Muscle of leg (tissue), 11 donors: ENCODE results near the gene JMJD4. TPM values are rescaled to one million over a fixed set of nuclear protein-coding genes. Genes with fewer than 3 reads are reported as not detected.
A peak's percentile ranks its signal among the peaks of the same experiment; 100 is the strongest.

Experiments
- DNase-seq: peaks from one replicate; pipeline ENCODE4 v3.0.0; 2013
- H3K27ac ChIP-seq: one replicate; pipeline ENCODE4 v1.5.1; 2013; ENCODE audit warnings: mild to moderate bottlenecking, low read length, control low read depth
- H3K27me3 ChIP-seq: one replicate; pipeline ENCODE4 v1.6.1; 2013; ENCODE audit warnings: low read length; ENCODE audit not compliant: control insufficient read depth, insufficient read depth
- H3K36me3 ChIP-seq: one replicate; pipeline ENCODE4 v1.6.1; 2013; ENCODE audit warnings: low read length; ENCODE audit not compliant: control insufficient read depth, insufficient read depth
- H3K4me1 ChIP-seq: one replicate; pipeline ENCODE4 v1.6.1; 2013; ENCODE audit warnings: low read length; ENCODE audit not compliant: control insufficient read depth, insufficient read depth
- H3K4me3 ChIP-seq: one replicate; pipeline ENCODE4 v1.5.1; 2013; ENCODE audit warnings: low read length, control low read depth
- H3K9me3 ChIP-seq: replicated peaks from 2 replicates; pipeline ENCODE4 v1.6.1; 2013; ENCODE audit warnings: low read depth, low read length; ENCODE audit not compliant: control insufficient read depth
- WGBS: methylation state at CpG from one replicate; pipeline ENCODE4 v1.1.5; 2013; ENCODE audit warnings: missing lambda C conversion rate; ENCODE audit not compliant: insufficient coverage; 5-methylcytosine and 5-hydroxymethylcytosine counted together
- polyA plus RNA-seq, 8 donors: library from polyadenylated mRNA; unstranded; fragments of 120-200 nt; gene quantifications; one replicate each; pipeline versions ENCODE4 v1.2.1 to v1.2.3, GENCODE V29; 2013; ENCODE audit warnings: inconsistent platforms in 1 of 8, low replicate concordance in 1 of 8; ENCODE audit not compliant: insufficient read length in 8 of 8, insufficient read depth in 1 of 8
- total RNA-seq: library from RNA; stranded (reverse); fragments of 120-200 nt; gene quantifications from one replicate; pipeline ENCODE4 v1.2.4, GENCODE V29; 2013

Gene JMJD4
- total and polyA plus RNA-seq, 9 donors, result 16.2 to 20.6 (median 19.3) TPM

DNA sequence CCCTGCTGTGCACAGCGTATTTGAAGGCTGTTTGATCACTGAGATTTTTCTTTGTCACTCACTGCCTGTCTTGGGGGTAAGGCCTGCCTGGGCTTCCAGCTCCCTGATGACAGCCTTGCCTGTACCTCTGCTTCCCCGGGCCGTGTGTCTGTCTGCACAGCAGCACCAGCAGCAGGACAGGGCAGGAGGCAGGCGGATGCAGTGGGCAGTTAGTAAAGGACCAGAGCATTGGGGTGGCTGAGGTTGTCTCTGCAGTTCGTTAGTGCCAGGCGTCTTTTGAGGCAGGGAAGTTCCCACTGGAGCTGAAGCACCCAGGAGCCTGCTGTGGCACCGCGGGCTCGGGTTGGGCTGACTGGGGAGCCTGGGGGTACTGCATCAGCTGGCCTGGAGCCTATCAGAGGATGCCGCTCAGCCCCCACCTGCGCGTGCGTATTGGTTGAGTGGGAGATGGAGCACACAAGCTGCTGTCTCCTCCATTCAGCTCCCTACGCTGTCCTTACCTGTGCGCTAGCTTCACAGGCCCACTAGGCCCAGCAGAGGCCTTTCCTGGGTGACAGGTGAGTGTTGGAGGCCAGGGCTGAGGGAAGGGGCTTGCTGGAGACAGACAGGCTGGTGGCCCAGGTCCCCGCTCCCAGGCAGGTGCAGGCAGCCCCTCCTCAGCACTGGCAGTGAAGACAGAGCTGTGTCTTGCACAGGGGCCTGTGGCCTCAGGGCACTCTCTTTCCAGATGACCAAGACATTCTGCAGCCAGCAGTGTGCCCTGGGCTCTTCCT, 28.3 kb upstream of the JMJD4 start:
- no peaks in the 10 kb centered on the region for H3K27me3 ChIP-seq
- whole genome bisulfite sequencing, result 98% methylated on average over 13 of the region's 16 CpGs
- no peak for DNase-seq
- peaks cover 64% of the 10 kb centered on the region for H3K36me3 ChIP-seq
- H3K27ac ChIP-seq, result no peak overlapping the region
- no peaks in the 10 kb centered on the region for H3K9me3 ChIP-seq
- H3K4me1 ChIP-seq, result peaks cover 43% of the 10 kb centered on the region
- no peak overlapping the region for H3K4me3 ChIP-seq

GRCh38 chr1:227762231-227762911, 27.3 kb upstream of the JMJD4 start:
- no peak overlapping the region for H3K4me3 ChIP-seq

DNA sequence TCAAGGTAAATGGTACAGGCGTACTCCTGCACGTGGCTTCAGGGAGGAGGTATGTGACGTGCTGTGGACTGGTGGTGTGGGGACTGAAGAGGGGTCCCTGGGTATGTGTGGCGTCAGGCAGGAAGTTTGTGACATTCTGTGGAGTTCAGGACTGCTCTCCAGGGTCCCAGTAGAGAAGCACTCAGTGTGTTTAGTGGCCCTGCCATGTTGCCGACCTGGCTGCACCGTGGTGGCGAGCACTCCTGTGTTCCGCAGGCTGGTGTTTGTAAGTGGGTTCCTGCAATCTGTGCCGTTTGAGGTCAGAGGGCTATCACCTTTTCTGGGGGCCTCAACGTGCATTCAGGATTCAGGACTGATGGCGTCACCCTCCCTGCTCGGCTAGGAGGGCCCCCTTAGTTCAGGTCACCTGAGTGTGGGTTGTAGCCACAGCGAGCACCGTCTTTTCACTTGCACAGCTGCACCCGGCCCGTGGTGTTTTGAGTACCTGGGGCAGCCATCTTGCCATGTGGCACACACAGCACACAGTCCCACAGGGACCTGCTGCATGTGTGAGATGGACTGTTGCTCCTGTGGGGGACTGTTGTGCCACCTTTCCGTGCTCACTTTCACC, 26.6 kb upstream of the JMJD4 start:
- WGBS, result 84% methylated on average over 12 of the region's 17 CpGs
- H3K27ac ChIP-seq, result no peak overlapping the region
- peaks cover 49% of the 10 kb centered on the region for H3K4me1 ChIP-seq
- peaks cover 53% of the 10 kb centered on the region for H3K36me3 ChIP-seq
- no peak overlapping the region for H3K4me3 ChIP-seq
- no peak for DNase-seq
- H3K9me3 ChIP-seq, result no peaks in the 10 kb centered on the region
- H3K27me3 ChIP-seq, result no peaks in the 10 kb centered on the region

More at GRCh38 chr1:227762231-227762911, 27.3 kb upstream of the JMJD4 start:
- H3K27ac ChIP-seq, result no peak overlapping the region
- WGBS, result 16% methylated on average over 20 of the region's 22 CpGs
- H3K9me3 ChIP-seq, result no peaks in the 10 kb centered on the region
- H3K27me3 ChIP-seq, result no peaks in the 10 kb centered on the region
- peaks cover 54% of the 10 kb centered on the region for H3K36me3 ChIP-seq
- H3K4me1 ChIP-seq, result peaks cover 51% of the 10 kb centered on the region
- DNase-seq, result peak; percentile 88

- H3K9me3 ChIP-seq, result no peaks in the 10 kb centered on the region
- 90% methylated on average over 3 of the region's 9 CpGs for WGBS
- H3K4me3 ChIP-seq, result no peak overlapping the region
- H3K4me1 ChIP-seq, result peaks cover 51% of the 10 kb centered on the region
- peak overlapping the region; percentile 94 for H3K27ac ChIP-seq
- H3K27me3 ChIP-seq, result no peaks in the 10 kb centered on the region
- H3K36me3 ChIP-seq, result peaks cover 47% of the 10 kb centered on the region
- DNase-seq, result no peak
Observed at GRCh38 chr1:227760377-227760776, 25.3 kb upstream of the JMJD4 start.

GRCh38 chr1:227759341-227760300, 24.5 kb upstream of the JMJD4 start:
- Histone ChIP-seq H3K4me1 (peaks cover 56% of the 10 kb centered on the region), H3K27me3 (no peaks in the 10 kb centered on the region), H3K4me3 (no peak overlapping the region), H3K27ac (peak overlapping the region; percentile 94), H3K9me3 (no peaks in the 10 kb centered on the region), H3K36me3 (peaks cover 42% of the 10 kb centered on the region)
- DNase-seq, result peak; percentile 95
- WGBS, result 52% methylated on average over 13 of the region's 15 CpGs

DNA sequence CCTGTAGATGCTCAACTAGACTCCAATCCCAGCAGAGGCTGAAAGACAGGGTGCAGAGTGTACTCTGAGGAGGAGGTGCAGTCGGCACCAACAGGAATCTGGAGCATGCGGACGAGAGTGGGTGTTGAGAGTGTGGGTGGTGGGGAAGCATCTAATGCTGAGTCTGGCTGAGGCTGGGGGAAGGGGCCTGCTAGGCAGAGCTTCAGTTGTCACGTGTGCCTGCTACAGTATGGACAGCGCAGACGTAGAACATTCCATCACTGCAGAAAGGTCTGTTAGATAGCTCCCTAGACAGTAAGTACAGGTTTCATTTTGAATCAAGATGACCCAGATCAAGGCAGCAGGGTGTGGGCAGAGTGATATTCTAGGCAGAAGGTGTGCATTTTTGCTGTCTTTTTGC, 23.3 kb upstream of the JMJD4 start:
- WGBS, result 73% methylated on average over 6 of the region's 6 CpGs
- DNase-seq, result no peak
- H3K4me3 ChIP-seq, result no peak overlapping the region
- H3K27me3 ChIP-seq, result no peaks in the 10 kb centered on the region
- no peak overlapping the region for H3K27ac ChIP-seq
- H3K36me3 ChIP-seq, result peaks cover 40% of the 10 kb centered on the region
- peaks cover 69% of the 10 kb centered on the region for H3K4me1 ChIP-seq
- H3K9me3 ChIP-seq, result no peaks in the 10 kb centered on the region

GRCh38 chr1:227757781-227758180, 22.7 kb upstream of the JMJD4 start:
- WGBS, result 60% methylated on average over 2 of the region's 2 CpGs
- Histone ChIP-seq H3K27me3 (no peaks in the 10 kb centered on the region), H3K27ac (no peak overlapping the region), H3K36me3 (peaks cover 43% of the 10 kb centered on the region), H3K4me1 (peaks cover 67% of the 10 kb centered on the region), H3K4me3 (no peak overlapping the region), H3K9me3 (no peaks in the 10 kb centered on the region)
- DNase-seq, result no peak

- WGBS, result 93% methylated on average over 8 of the region's 13 CpGs
- Histone ChIP-seq H3K4me1 (peaks cover 55% of the 10 kb centered on the region), H3K4me3 (no peak overlapping the region), H3K36me3 (peaks cover 36% of the 10 kb centered on the region), H3K27ac (no peak overlapping the region), H3K9me3 (no peaks in the 10 kb centered on the region), H3K27me3 (no peaks in the 10 kb centered on the region)
- DNase-seq, result no peak
Observed at GRCh38 chr1:227756172-227756959, 21.3 kb upstream of the JMJD4 start.

GRCh38 chr1:227754958-227755357, 19.9 kb upstream of the JMJD4 start:
- WGBS, result 100% methylated on average over 3 of the region's 4 CpGs
- DNase-seq, result no peak
- peaks cover 48% of the 10 kb centered on the region for H3K4me1 ChIP-seq
- H3K27ac ChIP-seq, result no peak overlapping the region
- H3K9me3 ChIP-seq, result no peaks in the 10 kb centered on the region
- no peak overlapping the region for H3K4me3 ChIP-seq
- no peaks in the 10 kb centered on the region for H3K27me3 ChIP-seq
- peaks cover 39% of the 10 kb centered on the region for H3K36me3 ChIP-seq
